Measurements from ENCODE around the gene TMPO. TPM values are rescaled to one million over a fixed set of nuclear protein-coding genes. Genes with fewer than 3 reads are reported as not detected.

The TMPO gene, protein sequence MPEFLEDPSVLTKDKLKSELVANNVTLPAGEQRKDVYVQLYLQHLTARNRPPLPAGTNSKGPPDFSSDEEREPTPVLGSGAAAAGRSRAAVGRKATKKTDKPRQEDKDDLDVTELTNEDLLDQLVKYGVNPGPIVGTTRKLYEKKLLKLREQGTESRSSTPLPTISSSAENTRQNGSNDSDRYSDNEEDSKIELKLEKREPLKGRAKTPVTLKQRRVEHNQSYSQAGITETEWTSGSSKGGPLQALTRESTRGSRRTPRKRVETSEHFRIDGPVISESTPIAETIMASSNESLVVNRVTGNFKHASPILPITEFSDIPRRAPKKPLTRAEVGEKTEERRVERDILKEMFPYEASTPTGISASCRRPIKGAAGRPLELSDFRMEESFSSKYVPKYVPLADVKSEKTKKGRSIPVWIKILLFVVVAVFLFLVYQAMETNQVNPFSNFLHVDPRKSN
- 10.2 to 41.0 TPM (median 30.5 TPM) in 3 replicates for polyA plus RNA-seq
- 16.5 TPM for polyA plus RNA-seq (2011; ENCODE audit: low read depth)
- polyA plus RNA-seq (2011; cell fraction: cytosol; rRNA removed): 8.9 and 17.9 TPM in 2 replicates
- polyA plus RNA-seq (2011; cell fraction: nucleus; rRNA removed): 10.6 and 16.6 TPM in 2 replicates
- 9.8 and 29.2 TPM in 2 replicates for polyA plus RNA-seq (2012; ENCODE audit: low replicate concordance)
- polyA minus RNA-seq: 6.4 to 32.8 TPM (median 6.6 TPM) in 3 replicates
- 16.5 TPM for polyA minus RNA-seq (2011; cell fraction: cytosol; rRNA and poly(A)+ RNA removed)
- 11.4 and 16.5 TPM in 2 replicates for polyA minus RNA-seq (2011; cell fraction: nucleus; rRNA and poly(A)+ RNA removed)

DNA sequence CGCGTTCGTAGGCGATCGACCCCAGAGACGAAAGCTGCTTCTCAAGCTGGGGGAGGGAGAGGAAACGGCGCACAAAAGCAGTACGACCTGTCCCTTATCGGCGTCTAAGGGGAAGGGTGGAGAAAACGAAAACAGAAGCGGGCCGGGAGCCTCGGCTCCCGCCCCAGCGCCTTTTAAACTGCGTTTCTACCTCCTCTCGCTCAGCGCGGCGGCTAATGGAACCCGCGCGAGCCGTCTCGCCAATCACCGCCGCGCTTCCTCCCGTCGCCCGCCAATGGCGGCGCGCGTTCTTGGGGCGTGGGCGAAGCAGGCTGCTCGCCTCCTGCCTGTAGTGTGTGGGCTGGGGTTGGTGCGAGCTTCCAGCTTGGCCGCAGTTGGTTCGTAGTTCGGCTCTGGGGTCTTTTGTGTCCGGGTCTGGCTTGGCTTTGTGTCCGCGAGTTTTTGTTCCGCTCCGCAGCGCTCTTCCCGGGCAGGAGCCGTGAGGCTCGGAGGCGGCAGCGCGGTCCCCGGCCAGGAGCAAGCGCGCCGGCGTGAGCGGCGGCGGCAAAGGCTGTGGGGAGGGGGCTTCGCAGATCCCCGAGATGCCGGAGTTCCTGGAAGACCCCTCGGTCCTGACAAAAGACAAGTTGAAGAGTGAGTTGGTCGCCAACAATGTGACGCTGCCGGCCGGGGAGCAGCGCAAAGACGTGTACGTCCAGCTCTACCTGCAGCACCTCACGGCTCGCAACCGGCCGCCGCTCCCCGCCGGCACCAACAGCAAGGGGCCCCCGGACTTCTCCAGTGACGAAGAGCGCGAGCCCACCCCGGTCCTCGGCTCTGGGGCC, at the start of gene TMPO:
TMPO (plus strand) TSS at position 304 of the 824 bp plus-strand sequence; CDS start at position 582, 278 bp downstream.
- Histone ChIP-seq H3K4me3 (ENCODE audit: control insufficient read depth in 2 of 3, extremely low read depth in 1 of 3, insufficient read depth in 2 of 3, low read depth in 1 of 3, low read length in 3 of 3) (peak within 1 kb of the TSS; percentile 69 to 94 (median 87)), H3K9me1 (ENCODE audit: control insufficient read depth, extremely low read depth, insufficient read depth, low read length) (no peaks in the 10 kb centered on the region), H3K9me3 (ENCODE audit: control insufficient read depth, low read depth, low read length) (no peaks in the 10 kb centered on the region), H4K20me1 (ENCODE audit: control insufficient read depth, extremely low read depth, insufficient read depth, low read length) (no peaks in the 10 kb centered on the region), H3K9ac (ENCODE audit: control insufficient read depth, extremely low read depth, insufficient read depth, low read length) (peak within 1 kb of the TSS; percentile 92), H3K27ac (ENCODE audit: control insufficient read depth, insufficient read depth, low read length) (peak within 1 kb of the TSS; percentile 78), H3K36me3 (ENCODE audit: control insufficient read depth in 2 of 2, extremely low read depth in 1 of 2, insufficient read depth in 2 of 2, low read length in 2 of 2) (peaks cover 0 to 3% of the 10 kb centered on the region in 2 experiments), H3K27me3 (ENCODE audit: control insufficient read depth, extremely low read depth, insufficient read depth, low read length) (no peaks in the 10 kb centered on the region), H3K4me2 (ENCODE audit: control insufficient read depth, extremely low read depth, insufficient read depth, low read depth, low read length) (peak within 1 kb of the TSS; percentile 94), H3K4me1 (ENCODE audit: control insufficient read depth, extremely low read depth, insufficient read depth, low read length) (peaks cover 7% of the 10 kb centered on the region), H3K79me2 (ENCODE audit: control insufficient read depth, insufficient read depth, low read length) (peaks cover 49% of the 10 kb centered on the region), H2AFZ (ENCODE audit: control insufficient read depth, low read length) (peak within 1 kb of the TSS; percentile 96)
- TF ChIP-seq, protein P1, sequence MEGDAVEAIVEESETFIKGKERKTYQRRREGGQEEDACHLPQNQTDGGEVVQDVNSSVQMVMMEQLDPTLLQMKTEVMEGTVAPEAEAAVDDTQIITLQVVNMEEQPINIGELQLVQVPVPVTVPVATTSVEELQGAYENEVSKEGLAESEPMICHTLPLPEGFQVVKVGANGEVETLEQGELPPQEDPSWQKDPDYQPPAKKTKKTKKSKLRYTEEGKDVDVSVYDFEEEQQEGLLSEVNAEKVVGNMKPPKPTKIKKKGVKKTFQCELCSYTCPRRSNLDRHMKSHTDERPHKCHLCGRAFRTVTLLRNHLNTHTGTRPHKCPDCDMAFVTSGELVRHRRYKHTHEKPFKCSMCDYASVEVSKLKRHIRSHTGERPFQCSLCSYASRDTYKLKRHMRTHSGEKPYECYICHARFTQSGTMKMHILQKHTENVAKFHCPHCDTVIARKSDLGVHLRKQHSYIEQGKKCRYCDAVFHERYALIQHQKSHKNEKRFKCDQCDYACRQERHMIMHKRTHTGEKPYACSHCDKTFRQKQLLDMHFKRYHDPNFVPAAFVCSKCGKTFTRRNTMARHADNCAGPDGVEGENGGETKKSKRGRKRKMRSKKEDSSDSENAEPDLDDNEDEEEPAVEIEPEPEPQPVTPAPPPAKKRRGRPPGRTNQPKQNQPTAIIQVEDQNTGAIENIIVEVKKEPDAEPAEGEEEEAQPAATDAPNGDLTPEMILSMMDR (optimal IDR thresholded peaks at IDR 0.05 in 1 of 3, IDR thresholded peaks at IDR 0.05 in 1 of 3, conservative IDR thresholded peaks at IDR 0.05 in 1 of 3; ENCODE audit: extremely low read depth in 1 of 3, insufficient read depth in 2 of 3, low read length in 3 of 3): no peak
- TF ChIP-seq EZH2 (IDR thresholded peaks at IDR 0.05; ENCODE audit: low read length): no peak
- dilution Hi-C loops (cut with MboI; ENCODE audit: extremely low pct_ligation_motif_present, low sequenced_read_pairs): no loop called here
- no peak for DNase-seq (ENCODE audit: low read depth, low spot score)
- FAIRE-seq: no peak

- no peaks in the 10 kb centered on the region for H3K79me2 ChIP-seq (ENCODE audit: control insufficient read depth, insufficient read depth, low read length)
- no peaks in the 10 kb centered on the region for H3K4me1 ChIP-seq (ENCODE audit: control insufficient read depth, extremely low read depth, insufficient read depth, low read length)
- H2AFZ ChIP-seq (ENCODE audit: control insufficient read depth, low read length): no peak overlapping the region
- no peak overlapping the region for H3K4me2 ChIP-seq (ENCODE audit: control insufficient read depth, extremely low read depth, insufficient read depth, low read depth, low read length)
- TF ChIP-seq, protein P1 (optimal IDR thresholded peaks at IDR 0.05 in 1 of 3, IDR thresholded peaks at IDR 0.05 in 1 of 3, conservative IDR thresholded peaks at IDR 0.05 in 1 of 3; ENCODE audit: extremely low read depth in 1 of 3, insufficient read depth in 2 of 3, low read length in 3 of 3): no peak
- no peak for TF ChIP-seq EZH2 (IDR thresholded peaks at IDR 0.05; ENCODE audit: low read length)
- no peaks in the 10 kb centered on the region for H3K9me1 ChIP-seq (ENCODE audit: control insufficient read depth, extremely low read depth, insufficient read depth, low read length)
- no peak overlapping the region for H3K9ac ChIP-seq (ENCODE audit: control insufficient read depth, extremely low read depth, insufficient read depth, low read length)
- H3K36me3 ChIP-seq (ENCODE audit: control insufficient read depth in 2 of 2, extremely low read depth in 1 of 2, insufficient read depth in 2 of 2, low read length in 2 of 2): no peaks in the 10 kb centered on the region
- no peaks in the 10 kb centered on the region for H3K9me3 ChIP-seq (ENCODE audit: control insufficient read depth, low read depth, low read length)
- no peak overlapping the region for H3K27ac ChIP-seq (ENCODE audit: control insufficient read depth, insufficient read depth, low read length)
- no peaks in the 10 kb centered on the region for H4K20me1 ChIP-seq (ENCODE audit: control insufficient read depth, extremely low read depth, insufficient read depth, low read length)
- H3K4me3 ChIP-seq (ENCODE audit: control insufficient read depth in 2 of 3, extremely low read depth in 1 of 3, insufficient read depth in 2 of 3, low read depth in 1 of 3, low read length in 3 of 3): no peak overlapping the region
- H3K27me3 ChIP-seq (ENCODE audit: control insufficient read depth, extremely low read depth, insufficient read depth, low read length): no peaks in the 10 kb centered on the region
- FAIRE-seq (no peak), DNase-seq (ENCODE audit: low read depth, low spot score) (no peak)
- dilution Hi-C loops (cut with MboI; ENCODE audit: extremely low pct_ligation_motif_present, low sequenced_read_pairs): no loop called here
These were observed 49.3 kb upstream of the TMPO start for GRCh38 chr12:98465950-98466602.

Data from keratinocyte (primary cell).